ENCODE data around the gene FRK. TPM values are rescaled to one million over a fixed set of nuclear protein-coding genes. Genes with fewer than 3 reads are reported as not detected.

The FRK gene
- polyA plus RNA-seq, 3 donors = not detected

GRCh38 chr6:116074732-116075390 is 14.2 kb upstream of the FRK start:
- H3K4me1 Mint-ChIP-seq = no peaks in the 10 kb centered on the region
- no peak for TF ChIP-seq CTCF (IDR thresholded peaks at IDR 0.05)
- H3K27ac Mint-ChIP-seq = no peak overlapping the region
- Histone ChIP-seq H3K9me3 (replicated peaks in 1 of 2; ENCODE audit: control insufficient read depth in 1 of 2, insufficient read depth in 1 of 2, low read length in 2 of 2) (no peaks in the 10 kb centered on the region), H4K20me1 (ENCODE audit: insufficient read depth, low read length) (no peaks in the 10 kb centered on the region), H3K4me1 (ENCODE audit: control insufficient read depth in 1 of 2, insufficient read depth in 2 of 2, low read length in 2 of 2) (no peaks in the 10 kb centered on the region), H2AFZ (ENCODE audit: insufficient read depth, low read depth, low read length, poor library complexity, severe bottlenecking) (no peak overlapping the region), H3K36me3 (replicated peaks in 1 of 2; ENCODE audit: control insufficient read depth in 1 of 2, insufficient read depth in 2 of 2, low read length in 2 of 2) (no peaks in the 10 kb centered on the region), H3K27ac (ENCODE audit: low read depth in 1 of 2, low read length in 2 of 2) (no peak overlapping the region), H3K79me2 (ENCODE audit: insufficient read depth, low read length) (no peaks in the 10 kb centered on the region), H3K27me3 (ENCODE audit: control insufficient read depth in 2 of 2, insufficient read depth in 2 of 2, low read length in 2 of 2) (no peaks in the 10 kb centered on the region), H3K4me3 (replicated peaks in 1 of 3; ENCODE audit: low read depth in 2 of 3, low read length in 3 of 3) (no peak overlapping the region), H3K9ac (ENCODE audit: insufficient read depth, low read length, poor library complexity, severe bottlenecking) (no peak overlapping the region), H3K4me2 (replicated peaks; ENCODE audit: extremely low read depth, low read length, poor library complexity, severe bottlenecking) (no peak overlapping the region)
- WGBS (ENCODE audit: insufficient coverage) = no CpG with 5 or more reads among the region's 2 CpGs
- H3K9me3 Mint-ChIP-seq = peaks cover 0 to 3% (median 0%) of the 10 kb centered on the region in 7 donors
- H3K4me3 Mint-ChIP-seq = no peak overlapping the region
- peaks cover 0 to 2% (median 0%) of the 10 kb centered on the region in 3 donors for H3K27me3 Mint-ChIP-seq (ENCODE audit: low read depth in 3 of 3)
- no peak for DNase-seq
- intact Hi-C loops (cut with micrococcal nuclease) = no loop called here
- H3K36me3 Mint-ChIP-seq = no peaks in the 10 kb centered on the region

- no peaks in the 10 kb centered on the region for H3K36me3 ChIP-seq (replicated peaks in 1 of 2; ENCODE audit: control insufficient read depth in 1 of 2, insufficient read depth in 2 of 2, low read length in 2 of 2)
- intact Hi-C loops (cut with micrococcal nuclease) = no loop called here
- Mint-ChIP-seq H3K27ac (no peak overlapping the region), H3K9me3 (no peaks in the 10 kb centered on the region), H3K27me3 (ENCODE audit: low read depth in 3 of 3) (peaks cover 0 to 3% (median 2%) of the 10 kb centered on the region in 3 donors), H3K4me1 (no peaks in the 10 kb centered on the region), H3K36me3 (no peaks in the 10 kb centered on the region), H3K4me3 (no peak overlapping the region)
- no peaks in the 10 kb centered on the region for H3K4me1 ChIP-seq (ENCODE audit: control insufficient read depth in 1 of 2, insufficient read depth in 2 of 2, low read length in 2 of 2)
- no peaks in the 10 kb centered on the region for H3K9me3 ChIP-seq (replicated peaks in 1 of 2; ENCODE audit: control insufficient read depth in 1 of 2, insufficient read depth in 1 of 2, low read length in 2 of 2)
- H3K79me2 ChIP-seq (ENCODE audit: insufficient read depth, low read length) = no peaks in the 10 kb centered on the region
- no peak overlapping the region for H2AFZ ChIP-seq (ENCODE audit: insufficient read depth, low read depth, low read length, poor library complexity, severe bottlenecking)
- H3K4me2 ChIP-seq (replicated peaks; ENCODE audit: extremely low read depth, low read length, poor library complexity, severe bottlenecking) = no peak overlapping the region
- H3K4me3 ChIP-seq (replicated peaks in 1 of 3; ENCODE audit: low read depth in 2 of 3, low read length in 3 of 3) = no peak overlapping the region
- H3K9ac ChIP-seq (ENCODE audit: insufficient read depth, low read length, poor library complexity, severe bottlenecking) = no peak overlapping the region
- TF ChIP-seq CTCF (IDR thresholded peaks at IDR 0.05) = no peak
- no CpG with 5 or more reads among the region's 2 CpGs for WGBS (ENCODE audit: insufficient coverage)
- no peak overlapping the region for H3K27ac ChIP-seq (ENCODE audit: low read depth in 1 of 2, low read length in 2 of 2)
- DNase-seq = no peak
- peaks cover 0 to 2% of the 10 kb centered on the region in 2 donors for H3K27me3 ChIP-seq (ENCODE audit: control insufficient read depth in 2 of 2, insufficient read depth in 2 of 2, low read length in 2 of 2)
- no peaks in the 10 kb centered on the region for H4K20me1 ChIP-seq (ENCODE audit: insufficient read depth, low read length)
Observed at GRCh38 chr6:116073765-116074440, 13.2 kb upstream of the FRK start.
